GM12865 (cell line): ENCODE results near the gene MYO1D.

Source experiments
- DNase-seq: peaks from one replicate; pipeline ENCODE4 v3.0.0; 2010; ENCODE audit warnings: low read depth
- H3K4me3 ChIP-seq: 2 replicates; pipeline ENCODE4 v1.5.1; 2011; ENCODE audit warnings: mild to moderate bottlenecking, low read depth, low read length, control low read depth
- CTCF ChIP-seq: IDR thresholded peaks from 2 replicates; pipeline ENCODE4 v1.5.1; 2011; ENCODE audit warnings: low read length, control low read depth, low read depth, inconsistent platforms; ENCODE audit not compliant: insufficient read depth; ENCODE audit errors: missing control alignments

MYO1D gene

GRCh38 chr17:32558326-32558955, 318.5 kb downstream of the MYO1D start:
- H3K4me3 ChIP-seq = no peak overlapping the region; the same call in 1 of the 2 replicates
- TF ChIP-seq CTCF = no peak
- DNase-seq = peak; percentile 43

- TF ChIP-seq CTCF = no peak
- H3K4me3 ChIP-seq = no peak overlapping the region
- no peak for DNase-seq
Measured at GRCh38 chr17:32555611-32556310, 321.2 kb downstream of the MYO1D start.

- no peak for TF ChIP-seq CTCF
- H3K4me3 ChIP-seq = no peak overlapping the region
- DNase-seq = no peak
Measured at GRCh38 chr17:32553168-32553567, 323.8 kb downstream of the MYO1D start.

GRCh38 chr17:32552280-32552679, 324.6 kb downstream of the MYO1D start:
- TF ChIP-seq CTCF = no peak
- no peak overlapping the region for H3K4me3 ChIP-seq
- no peak for DNase-seq

- H3K4me3 ChIP-seq = no peak overlapping the region
- DNase-seq = peak; percentile 80
- no peak for TF ChIP-seq CTCF
Measured at GRCh38 chr17:32551186-32551955, 325.6 kb downstream of the MYO1D start.

GRCh38 chr17:32549559-32549958, 327.4 kb downstream of the MYO1D start:
- TF ChIP-seq CTCF = no peak
- no peak overlapping the region for H3K4me3 ChIP-seq
- no peak for DNase-seq

- H3K4me3 ChIP-seq = no peak overlapping the region
- no peak for TF ChIP-seq CTCF
- no peak for DNase-seq
Measured at GRCh38 chr17:32546031-32546444, 330.9 kb downstream of the MYO1D start.
